Psoas muscle (tissue), 8 donors: ENCODE data around the gene CFAP251. TPM values are rescaled to one million over a fixed set of nuclear protein-coding genes. Genes with fewer than 3 reads are reported as not detected.
"Not testable (repeated sequence)": the region's sequence is repeated elsewhere in the genome, so short reads cannot be mapped to it uniquely, and the experiment has no call there.

Experiments used
- ATAC-seq, 4 donors: fragments of 200-7000 bp; cut with Tn5 transposase; one replicate each; pipeline ENCODE4 v1.9.1; 2020; ENCODE audit warnings: moderate library complexity in 3 of 4, mild to moderate bottlenecking in 2 of 4
- DNase-seq, 2 donors: peaks; one replicate each; pipeline ENCODE4 v3.0.0-alpha.2; 2020
- H3K27ac ChIP-seq: fragments of 200-600 bp; one replicate; pipeline ENCODE4 v1.8.0; 2022
- H3K27me3 ChIP-seq, 3 donors: fragments of 200-600 bp in 1 of 3; one replicate each; pipeline versions ENCODE4 v1.6.1 to v1.8.0; 2013 to 2022; ENCODE audit warnings: low read length in 2 of 3, mild to moderate bottlenecking in 2 of 3, moderate library complexity in 1 of 3; ENCODE audit not compliant: insufficient read depth in 3 of 3
- H3K36me3 ChIP-seq, 2 donors: fragments of 200-600 bp in 1 of 2; one replicate each; pipeline versions ENCODE4 v1.6.1 to v1.8.0; 2013 to 2022; ENCODE audit warnings: low read depth in 1 of 2, mild to moderate bottlenecking in 1 of 2, moderate library complexity in 1 of 2; ENCODE audit not compliant: insufficient read depth in 1 of 2
- H3K4me1 ChIP-seq: fragments of 200-600 bp; one replicate; pipeline ENCODE4 v1.8.0; 2022
- H3K4me3 ChIP-seq: fragments of 200-600 bp; one replicate; pipeline ENCODE4 v1.8.0; 2022; ENCODE audit warnings: mild to moderate bottlenecking
- H3K9me3 ChIP-seq: fragments of 200-600 bp; one replicate; pipeline ENCODE4 v1.8.0; 2022
- WGBS, 3 donors: extraction: QIAGEN DNeasy Blood & Tissue Kit; methylation state at CpG; one replicate each; pipeline versions ENCODE4 v1.1.6 to v1.1.7; 2013; 5-methylcytosine and 5-hydroxymethylcytosine counted together
- intact Hi-C, 2 donors: fragments of 100-400 bp; cut with DNase I; formaldehyde crosslinking; loops; one replicate each; pipeline versions ENCODE4 v1.11.0 to v1.14.2; 2022
- polyA plus RNA-seq, 3 donors: library from polyadenylated mRNA; stranded (reverse); fragments of 200-250 nt; gene quantifications; one replicate each; pipeline ENCODE4 v1.2.3, GENCODE V29; 2013
- total RNA-seq, 4 donors: library from RNA; stranded (reverse); fragmentation: NEBNext Ultra II Directional in 2 of 4; extraction: Animal tissue kit (Norgen Biotek cat#: 25700) in 2 of 4; gene quantifications; one replicate each; pipeline versions ENCODE4 v1.2.1 to v1.2.4, GENCODE V29; 2021 to 2023
- TF ChIP-seq, protein P1 (sequence below): fragments of 200-600 bp; IDR thresholded peaks from one replicate; pipeline ENCODE4 v1.8.0; 2022; ENCODE audit warnings: antibody characterized with exemption
- donor health status: healthy with polysubstance abuse.
- donor health status: DM: no; HTN: no; CAD: no; lungs with moderate emphysema.
- donor health status: Bipolar disorder and iron deficiency.
- donor health status: healthy.
- donor health status: DM: yes; HTN: yes; CAD: no.
- donor health status: DM: no; HTN: no; CAD: no.
- donor health status: DM: no; HTN: no; CAD: no.
- donor health status: DM: yes; HTN: yes; CAD: no.

The CFAP251 gene
- total and polyA plus RNA-seq, 7 donors, result 0.36 to 0.79 (median 0.64) TPM

- no peak for ATAC-seq
- no peak overlapping the region for H3K27ac ChIP-seq
- no peaks in the 10 kb centered on the region for H3K27me3 ChIP-seq
Measured at GRCh38 chr12:121874071-121874470, 44.3 kb upstream of the CFAP251 start.

GRCh38 chr12:121875582-121875981, 42.8 kb upstream of the CFAP251 start:
- H3K27me3 ChIP-seq, result no peaks in the 10 kb centered on the region
- DNase-seq, result no peak
- no peak overlapping the region for H3K4me3 ChIP-seq
- no peak overlapping the region for H3K27ac ChIP-seq
- 80% methylated on average over 6 of the region's 6 CpGs for WGBS, 3 donors
- ATAC-seq, result no peak
- TF ChIP-seq, protein P1, sequence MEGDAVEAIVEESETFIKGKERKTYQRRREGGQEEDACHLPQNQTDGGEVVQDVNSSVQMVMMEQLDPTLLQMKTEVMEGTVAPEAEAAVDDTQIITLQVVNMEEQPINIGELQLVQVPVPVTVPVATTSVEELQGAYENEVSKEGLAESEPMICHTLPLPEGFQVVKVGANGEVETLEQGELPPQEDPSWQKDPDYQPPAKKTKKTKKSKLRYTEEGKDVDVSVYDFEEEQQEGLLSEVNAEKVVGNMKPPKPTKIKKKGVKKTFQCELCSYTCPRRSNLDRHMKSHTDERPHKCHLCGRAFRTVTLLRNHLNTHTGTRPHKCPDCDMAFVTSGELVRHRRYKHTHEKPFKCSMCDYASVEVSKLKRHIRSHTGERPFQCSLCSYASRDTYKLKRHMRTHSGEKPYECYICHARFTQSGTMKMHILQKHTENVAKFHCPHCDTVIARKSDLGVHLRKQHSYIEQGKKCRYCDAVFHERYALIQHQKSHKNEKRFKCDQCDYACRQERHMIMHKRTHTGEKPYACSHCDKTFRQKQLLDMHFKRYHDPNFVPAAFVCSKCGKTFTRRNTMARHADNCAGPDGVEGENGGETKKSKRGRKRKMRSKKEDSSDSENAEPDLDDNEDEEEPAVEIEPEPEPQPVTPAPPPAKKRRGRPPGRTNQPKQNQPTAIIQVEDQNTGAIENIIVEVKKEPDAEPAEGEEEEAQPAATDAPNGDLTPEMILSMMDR, result no peak
- H3K36me3 ChIP-seq, result no peaks in the 10 kb centered on the region
- no peaks in the 10 kb centered on the region for H3K9me3 ChIP-seq
- no peaks in the 10 kb centered on the region for H3K4me1 ChIP-seq
- intact Hi-C loops, result no loop called here

More at GRCh38 chr12:121874071-121874470, 44.3 kb upstream of the CFAP251 start:
- WGBS, 3 donors, result 86 to 91% (median 89%) methylated on average over 6 of the region's 6 CpGs
- no peak for DNase-seq
- Histone ChIP-seq H3K4me1 (no peaks in the 10 kb centered on the region), H3K36me3 (no peaks in the 10 kb centered on the region), H3K9me3 (no peaks in the 10 kb centered on the region), H3K4me3 (no peak overlapping the region)
- intact Hi-C loops, result no loop called here
- TF ChIP-seq, protein P1, result no peak

- ATAC-seq, DNase-seq, H3K36me3 ChIP-seq, H3K4me3 ChIP-seq, H3K4me1 ChIP-seq, H3K27me3 ChIP-seq, H3K9me3 ChIP-seq, intact Hi-C loops, H3K27ac ChIP-seq: not testable (repeated sequence)
- WGBS, 3 donors, result 87 to 89% (median 88%) methylated on average over 8 of the region's 8 CpGs
Measured at GRCh38 chr12:121876080-121876447, 42.3 kb upstream of the CFAP251 start.

DNA sequence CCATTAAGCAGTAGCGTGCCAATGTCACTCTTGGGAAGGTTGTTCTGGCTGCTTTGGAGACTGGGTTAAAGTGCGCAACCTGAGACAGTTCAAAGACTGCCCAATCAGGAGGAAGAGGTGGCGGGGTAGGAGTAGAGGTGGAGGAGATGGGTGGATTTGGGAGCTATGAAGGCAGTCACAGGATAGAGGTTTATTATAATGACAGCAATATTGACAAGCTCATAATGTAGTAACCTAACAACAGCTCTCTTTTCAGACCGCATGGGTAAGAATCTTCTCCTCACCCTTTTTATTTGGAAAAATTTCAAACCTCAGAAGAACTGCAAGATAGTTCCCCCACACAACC, 35.1 kb upstream of the CFAP251 start:
- 33 to 63% (median 47%) methylated on average over 4 of the region's 4 CpGs for WGBS, 3 donors
- ATAC-seq (peak in 1 of 4 donors; percentile 33), DNase-seq (no peak)
- H3K27me3 ChIP-seq, result no peaks in the 10 kb centered on the region
- TF ChIP-seq, protein P1, result no peak
- no peaks in the 10 kb centered on the region for H3K36me3 ChIP-seq
- intact Hi-C loops, result loop anchor here (5.0 to 10.0 kb wide), 3 partner anchors 41 to 188 kb away; no protein-coding TSS in a partner anchor
- no peaks in the 10 kb centered on the region for H3K4me1 ChIP-seq
- no peaks in the 10 kb centered on the region for H3K9me3 ChIP-seq
- H3K27ac ChIP-seq, result no peak overlapping the region
- no peak overlapping the region for H3K4me3 ChIP-seq

DNA sequence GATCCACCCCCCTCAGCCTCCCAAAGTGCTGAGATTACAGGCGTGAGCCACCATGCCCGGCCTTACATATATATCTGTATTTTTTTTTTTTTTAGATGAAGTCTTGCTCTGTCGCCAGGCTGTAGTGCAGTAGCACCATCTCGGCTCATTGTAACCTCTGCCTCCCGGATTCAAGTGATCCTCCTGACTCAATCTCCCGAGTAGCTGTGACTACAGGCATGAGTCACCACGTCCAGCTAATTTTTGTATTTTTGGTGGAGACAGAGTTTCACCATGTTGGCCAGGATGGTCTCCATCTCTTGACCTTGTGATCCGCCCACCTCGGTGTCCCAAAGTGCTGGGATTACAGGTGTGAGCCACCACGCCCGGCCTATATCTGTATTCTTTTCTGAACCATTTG, 33.3 kb upstream of the CFAP251 start:
- not testable (repeated sequence) for H3K4me3 ChIP-seq, ATAC-seq, H3K27me3 ChIP-seq, DNase-seq, H3K4me1 ChIP-seq, H3K36me3 ChIP-seq, H3K27ac ChIP-seq, H3K9me3 ChIP-seq
- intact Hi-C loops, result loop anchor here (5.0 to 10.0 kb wide), 3 partner anchors 43 to 190 kb away; no protein-coding TSS in a partner anchor
- 85 to 86% (median 85%) methylated on average over 11 of the region's 11 CpGs for WGBS, 3 donors

DNA sequence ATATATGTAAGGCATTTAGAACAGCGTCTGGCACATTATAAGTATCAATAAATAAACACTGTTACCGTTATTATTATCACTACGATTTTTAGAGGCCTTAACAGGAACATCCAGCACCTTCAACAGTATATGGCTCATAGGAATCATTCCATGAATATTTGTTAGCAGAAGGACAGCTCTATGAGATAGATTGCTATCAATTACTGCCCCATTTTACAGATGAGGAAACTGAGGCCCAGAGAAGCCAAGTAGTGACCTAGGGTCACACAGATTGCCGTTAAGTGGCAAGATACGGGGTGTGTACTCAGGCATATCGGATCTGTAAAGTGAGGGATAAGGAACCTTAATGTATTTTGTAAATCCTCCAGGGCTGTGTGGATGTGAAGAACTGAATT, 30.3 kb upstream of the CFAP251 start:
- no peak for ATAC-seq
- Histone ChIP-seq H3K27me3 (no peaks in the 10 kb centered on the region), H3K36me3 (peaks cover 0 to 24% of the 10 kb centered on the region in 2 donors), H3K4me3 (peak overlapping the region; percentile 72), H3K9me3 (no peaks in the 10 kb centered on the region), H3K4me1 (peaks cover 18% of the 10 kb centered on the region), H3K27ac (peak overlapping the region; percentile 88)
- DNase-seq, result no peak
- intact Hi-C loops, result loop anchor here (5.0 to 10.0 kb wide), 3 partner anchors 46 to 193 kb away; no protein-coding TSS in a partner anchor
- TF ChIP-seq, protein P1, result no peak
- WGBS, 3 donors, result 57 to 59% (median 57%) methylated on average over 6 of the region's 6 CpGs
